Karpas-422 (cell line): ENCODE measurements around the gene CHST9. TPM values are rescaled to one million over a fixed set of nuclear protein-coding genes. Genes with fewer than 3 reads are reported as not detected.

Experiments
- DNase-seq: peaks from one replicate; pipeline ENCODE4 v3.0.0-alpha.2; 2015
- H2AFZ ChIP-seq: fragments of 200-600 bp; sonication (generic); 2 replicates; pipeline ENCODE4 v1.6.1; 2014; ENCODE audit warnings: antibody characterized with exemption, low read length, mixed read lengths
- H3K27ac ChIP-seq: fragments of 200-600 bp; sonication (generic); 2 replicates; pipeline ENCODE4 v1.5.1; 2014; ENCODE audit warnings: mild to moderate bottlenecking, low read length, moderate library complexity
- H3K27me3 ChIP-seq: fragments of 200-600 bp; sonication (generic); 2 replicates; pipeline ENCODE4 v1.6.1; 2014; ENCODE audit warnings: low read length, mixed read lengths
- H3K36me3 ChIP-seq: fragments of 200-600 bp; sonication (generic); 2 replicates; pipeline ENCODE4 v1.6.1; 2014; ENCODE audit warnings: low read length, mixed read lengths; ENCODE audit not compliant: insufficient read depth
- H3K4me1 ChIP-seq: fragments of 200-600 bp; sonication (generic); 2 replicates; pipeline ENCODE4 v1.6.1; 2014; ENCODE audit warnings: mild to moderate bottlenecking, low read length, mixed read lengths
- H3K4me2 ChIP-seq: fragments of 200-600 bp; sonication (generic); 2 replicates; pipeline ENCODE4 v1.6.1; 2014; ENCODE audit warnings: low read length, low read depth, mild to moderate bottlenecking; ENCODE audit not compliant: poor library complexity, severe bottlenecking
- H3K4me3 ChIP-seq: fragments of 200-600 bp; sonication (generic); 2 replicates; pipeline ENCODE4 v1.5.1; 2014; ENCODE audit warnings: mild to moderate bottlenecking, antibody characterized with exemption, low read length, mixed read lengths
- H3K79me2 ChIP-seq: fragments of 200-600 bp; sonication (generic); 2 replicates; pipeline ENCODE4 v1.6.1; 2014; ENCODE audit warnings: mild to moderate bottlenecking, low read length, mixed read lengths
- H3K9ac ChIP-seq: fragments of 200-600 bp; sonication (generic); 2 replicates; pipeline ENCODE4 v1.6.0; 2014; ENCODE audit warnings: low read length
- H3K9me2 ChIP-seq: fragments of 200-600 bp; sonication (generic), shearing (Covaris generic); replicated peaks from 2 replicates; pipeline ENCODE4 v1.6.0; 2014; ENCODE audit warnings: mild to moderate bottlenecking, low read length, moderate library complexity; ENCODE audit not compliant: insufficient read depth
- H3K9me3 ChIP-seq: fragments of 300-700, 200-600 bp; sonication (generic); 2 replicates; pipeline ENCODE4 v1.6.1; 2014; ENCODE audit warnings: low read length, mixed read lengths
- H4K20me1 ChIP-seq: fragments of 200-600 bp; sonication (generic); 2 replicates; pipeline ENCODE4 v1.6.1; 2014; ENCODE audit warnings: mild to moderate bottlenecking, antibody characterized with exemption, low read length, low read depth; ENCODE audit not compliant: insufficient read depth
- total RNA-seq: library from RNA; depleted of rRNA; stranded (reverse); fragments of >200 nt; shearing (Covaris generic); gene quantifications from 2 replicates; pipeline ENCODE4 v1.2.3, GENCODE V29; 2014; ENCODE audit warnings: low replicate concordance

CHST9 gene
- total RNA-seq, 1 experiment from 2014 or later, result not detected

DNA sequence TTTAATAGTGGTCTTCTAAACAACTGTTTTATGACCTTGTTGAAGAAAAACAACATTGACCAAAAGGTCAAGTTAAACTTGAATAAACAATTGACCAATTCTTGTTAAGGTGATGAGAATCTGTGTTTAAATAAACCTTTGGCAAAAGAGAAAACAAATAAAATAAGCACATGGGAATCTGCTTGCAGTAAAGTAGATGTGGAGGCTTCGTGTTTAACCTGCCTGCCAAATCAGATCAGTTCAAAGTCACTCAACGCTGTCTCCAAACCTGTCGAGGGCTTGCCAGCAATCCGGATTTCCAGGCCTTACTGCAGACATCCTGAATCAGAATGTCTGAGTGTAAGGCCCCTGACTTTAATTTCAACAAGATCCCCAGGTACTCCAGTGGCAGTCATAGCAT lies 264.5 kb downstream of the CHST9 start:
- no peaks in the 10 kb centered on the region for H4K20me1 ChIP-seq
- H3K27ac ChIP-seq, result no peak overlapping the region
- H3K9me2 ChIP-seq, result no peaks in the 10 kb centered on the region
- no peaks in the 10 kb centered on the region for H3K4me1 ChIP-seq
- H3K36me3 ChIP-seq, result no peaks in the 10 kb centered on the region
- no peak overlapping the region for H2AFZ ChIP-seq
- no peak overlapping the region for H3K4me3 ChIP-seq
- no peaks in the 10 kb centered on the region for H3K9me3 ChIP-seq
- H3K4me2 ChIP-seq, result no peak overlapping the region
- H3K79me2 ChIP-seq, result no peaks in the 10 kb centered on the region
- no peaks in the 10 kb centered on the region for H3K27me3 ChIP-seq
- no peak for DNase-seq
- H3K9ac ChIP-seq, result no peak overlapping the region

DNA sequence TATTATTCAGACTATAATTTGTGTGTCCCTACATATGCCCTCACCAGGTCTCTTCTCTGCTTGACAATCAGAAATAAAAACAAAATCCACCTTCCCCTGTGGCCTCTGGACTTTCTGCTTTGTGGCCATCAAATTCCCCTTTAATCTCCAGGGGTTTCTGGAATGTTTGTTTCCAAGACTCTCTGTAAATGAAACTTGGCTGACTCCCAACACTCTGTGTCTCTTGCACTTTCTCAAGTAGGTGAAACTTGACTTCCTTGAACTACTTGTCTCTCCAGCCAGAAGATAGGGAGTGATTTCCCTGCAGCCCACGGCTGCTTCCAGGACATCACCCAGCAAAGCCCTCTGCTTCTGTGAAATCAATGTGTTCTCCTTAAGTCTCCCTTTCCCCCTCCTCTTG lies 265.5 kb downstream of the CHST9 start:
- Histone ChIP-seq H3K79me2 (no peaks in the 10 kb centered on the region), H3K36me3 (no peaks in the 10 kb centered on the region), H3K9me2 (no peaks in the 10 kb centered on the region), H3K9ac (no peak overlapping the region), H3K9me3 (no peaks in the 10 kb centered on the region), H3K27me3 (no peaks in the 10 kb centered on the region), H4K20me1 (no peaks in the 10 kb centered on the region), H2AFZ (no peak overlapping the region), H3K4me1 (no peaks in the 10 kb centered on the region), H3K4me3 (no peak overlapping the region), H3K4me2 (no peak overlapping the region), H3K27ac (no peak overlapping the region)
- DNase-seq, result no peak

- Histone ChIP-seq H3K36me3 (no peaks in the 10 kb centered on the region), H3K4me2 (no peak overlapping the region), H3K27ac (no peak overlapping the region), H3K9ac (no peak overlapping the region), H3K4me1 (no peaks in the 10 kb centered on the region), H3K79me2 (no peaks in the 10 kb centered on the region), H2AFZ (no peak overlapping the region), H3K27me3 (no peaks in the 10 kb centered on the region), H4K20me1 (no peaks in the 10 kb centered on the region), H3K9me2 (no peaks in the 10 kb centered on the region), H3K9me3 (no peaks in the 10 kb centered on the region), H3K4me3 (no peak overlapping the region)
- no peak for DNase-seq
Observed at GRCh38 chr18:26919201-26919600, 265.9 kb downstream of the CHST9 start.

DNA sequence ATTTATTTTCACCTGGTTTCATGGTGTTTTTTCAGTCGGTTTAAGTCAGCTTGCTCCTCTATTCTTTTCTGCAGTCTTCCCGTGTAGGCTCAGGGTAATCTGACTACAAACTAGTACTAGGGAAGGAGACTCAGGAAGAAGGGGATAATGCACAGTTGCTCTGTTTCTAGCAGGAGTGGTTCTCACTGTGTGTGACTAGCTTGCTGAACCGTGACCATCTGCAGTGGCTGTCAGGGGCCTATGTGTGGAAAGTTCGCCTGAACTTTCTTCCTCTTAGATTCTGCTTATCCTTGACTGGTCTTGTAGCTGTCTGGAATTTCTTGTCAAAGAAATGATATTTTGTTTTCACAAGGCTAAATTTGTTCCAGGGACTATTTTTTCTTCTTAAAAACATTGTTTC lies 273.3 kb downstream of the CHST9 start:
- H3K4me1 ChIP-seq, result no peaks in the 10 kb centered on the region
- H3K4me2 ChIP-seq, result no peak overlapping the region
- H3K9me2 ChIP-seq, result no peaks in the 10 kb centered on the region
- H3K79me2 ChIP-seq, result no peaks in the 10 kb centered on the region
- no peak overlapping the region for H2AFZ ChIP-seq
- no peaks in the 10 kb centered on the region for H4K20me1 ChIP-seq
- no peaks in the 10 kb centered on the region for H3K9me3 ChIP-seq
- H3K27ac ChIP-seq, result no peak overlapping the region
- no peaks in the 10 kb centered on the region for H3K36me3 ChIP-seq
- no peak overlapping the region for H3K4me3 ChIP-seq
- DNase-seq, result no peak
- H3K27me3 ChIP-seq, result no peaks in the 10 kb centered on the region
- H3K9ac ChIP-seq, result no peak overlapping the region

DNA sequence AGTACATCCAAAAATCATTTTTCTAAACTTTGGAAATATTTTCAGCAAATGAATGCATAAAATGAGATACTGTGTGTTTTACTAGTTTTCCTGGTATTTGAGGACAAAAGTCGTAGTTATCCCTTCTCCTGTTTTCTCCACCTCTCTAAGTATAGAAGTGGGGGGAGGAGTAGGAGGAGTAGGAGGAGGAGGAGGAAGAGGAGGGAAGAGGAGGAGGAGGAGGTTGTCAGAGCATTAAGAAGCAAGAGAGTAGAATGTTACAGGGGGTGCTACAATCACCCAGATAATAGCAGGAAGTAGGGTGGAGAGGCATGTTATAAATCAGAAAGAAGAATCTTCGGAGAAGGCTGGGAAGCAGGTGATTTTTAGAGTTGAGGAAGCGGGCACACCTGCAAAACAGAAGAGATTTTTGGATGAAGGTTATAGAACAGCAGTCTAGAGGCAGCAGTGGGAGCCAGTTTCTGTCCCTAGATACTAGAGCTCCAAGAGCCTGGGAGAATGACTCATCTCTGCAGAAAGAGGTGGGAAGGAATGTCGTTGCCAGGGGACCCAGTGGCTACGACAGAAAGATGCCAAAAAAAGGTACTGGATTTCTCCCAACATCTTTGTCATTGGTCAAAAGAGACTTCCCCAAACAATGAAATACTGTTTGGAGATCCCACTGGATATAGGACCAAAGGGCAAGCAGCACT lies 275.4 kb downstream of the CHST9 start:
- Histone ChIP-seq H3K79me2 (no peaks in the 10 kb centered on the region), H3K4me2 (no peak overlapping the region), H3K9me3 (no peaks in the 10 kb centered on the region), H2AFZ (no peak overlapping the region), H3K27me3 (no peaks in the 10 kb centered on the region), H3K4me1 (no peaks in the 10 kb centered on the region), H3K27ac (no peak overlapping the region), H3K9ac (no peak overlapping the region), H4K20me1 (no peaks in the 10 kb centered on the region), H3K9me2 (no peaks in the 10 kb centered on the region; the same call in 1 of the 2 replicates), H3K36me3 (no peaks in the 10 kb centered on the region), H3K4me3 (no peak overlapping the region)
- no peak for DNase-seq

DNA sequence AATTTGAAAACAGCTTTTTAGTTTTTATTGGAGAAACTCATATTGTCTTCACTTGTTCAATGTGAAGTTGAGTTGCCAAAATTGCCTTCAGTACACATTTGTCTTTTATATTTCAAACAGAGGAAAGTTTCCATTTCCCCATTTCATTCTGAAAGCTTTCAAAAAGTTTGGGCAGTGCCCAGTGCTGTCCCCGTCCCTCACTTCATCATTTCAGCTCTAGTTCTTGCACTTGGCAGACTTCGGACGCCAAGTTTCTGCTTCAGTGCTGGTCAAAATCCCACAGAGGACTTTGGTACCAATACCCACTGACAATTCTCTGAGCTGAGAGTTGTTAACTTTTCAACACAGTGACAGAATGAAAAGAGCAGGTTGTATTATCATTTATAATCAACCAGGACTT lies 276.2 kb downstream of the CHST9 start:
- Histone ChIP-seq H3K27ac (no peak overlapping the region), H3K9me3 (no peaks in the 10 kb centered on the region), H3K4me2 (no peak overlapping the region), H4K20me1 (no peaks in the 10 kb centered on the region), H3K9ac (no peak overlapping the region), H3K27me3 (no peaks in the 10 kb centered on the region), H3K9me2 (no peaks in the 10 kb centered on the region; the same call in 1 of the 2 replicates), H3K4me3 (no peak overlapping the region), H3K79me2 (no peaks in the 10 kb centered on the region), H3K4me1 (no peaks in the 10 kb centered on the region), H3K36me3 (no peaks in the 10 kb centered on the region), H2AFZ (no peak overlapping the region)
- no peak for DNase-seq

DNA sequence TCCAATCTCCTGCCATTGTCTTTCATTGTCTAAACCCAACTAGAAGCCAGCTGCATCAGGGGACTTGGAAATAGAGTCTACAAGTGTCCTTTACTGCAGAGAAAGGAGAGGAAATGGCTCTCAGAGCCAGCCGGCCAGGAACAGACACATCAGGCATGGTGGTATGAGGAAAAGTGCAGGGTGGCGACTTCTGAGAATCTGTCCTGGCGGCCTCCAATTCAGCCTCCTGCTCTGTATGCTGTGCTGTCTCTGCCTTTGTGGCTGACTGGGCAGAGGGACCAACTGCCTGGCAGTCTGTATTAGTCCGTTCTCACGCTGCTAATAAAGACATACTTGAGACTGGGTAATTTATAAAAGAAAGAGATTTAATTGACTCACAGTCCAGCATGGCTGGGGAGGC lies 282.8 kb downstream of the CHST9 start:
- DNase-seq, result no peak
- H2AFZ ChIP-seq, result no peak overlapping the region

DNA sequence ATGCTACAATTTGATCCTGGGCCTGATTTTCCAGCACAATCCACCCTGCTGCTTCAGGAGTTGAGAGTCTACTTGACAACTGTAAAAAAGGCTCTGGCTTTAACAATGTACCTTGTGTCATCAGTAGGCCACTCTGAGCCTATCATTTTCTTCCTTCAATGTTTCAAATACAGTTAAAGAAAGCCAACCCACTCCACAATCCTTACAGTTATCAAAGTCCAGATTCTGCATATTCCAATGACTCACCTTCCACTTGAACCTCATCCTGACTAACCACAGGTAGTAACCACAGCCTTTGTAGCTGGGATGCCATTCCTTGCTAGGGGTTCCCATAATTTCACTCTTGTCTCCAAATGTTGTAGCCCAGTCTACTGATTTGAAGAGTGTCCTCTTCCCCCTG lies 284.1 kb downstream of the CHST9 start:
- Histone ChIP-seq H3K9me2 (no peaks in the 10 kb centered on the region), H3K9me3 (no peaks in the 10 kb centered on the region), H3K4me2 (no peak overlapping the region)

More for the DNA sequence above, 282.8 kb downstream of the CHST9 start:
- Histone ChIP-seq H3K27ac (no peak overlapping the region), H3K9me3 (no peaks in the 10 kb centered on the region), H3K9ac (no peak overlapping the region), H3K36me3 (no peaks in the 10 kb centered on the region), H4K20me1 (no peaks in the 10 kb centered on the region), H3K27me3 (no peaks in the 10 kb centered on the region), H3K4me1 (no peaks in the 10 kb centered on the region), H3K79me2 (no peaks in the 10 kb centered on the region), H3K9me2 (no peaks in the 10 kb centered on the region; the same call in 1 of the 2 replicates), H3K4me2 (no peak overlapping the region), H3K4me3 (no peak overlapping the region)

More for the DNA sequence above, 284.1 kb downstream of the CHST9 start:
- Histone ChIP-seq H3K27me3 (no peaks in the 10 kb centered on the region), H4K20me1 (no peaks in the 10 kb centered on the region), H3K79me2 (no peaks in the 10 kb centered on the region), H3K36me3 (no peaks in the 10 kb centered on the region), H3K9ac (no peak overlapping the region), H2AFZ (no peak overlapping the region), H3K4me1 (no peaks in the 10 kb centered on the region), H3K27ac (no peak overlapping the region), H3K4me3 (no peak overlapping the region)
- DNase-seq, result no peak
